Right cardiac atrium (tissue), 5 donors: ENCODE data around the gene STK36. TPM values are rescaled to one million over a fixed set of nuclear protein-coding genes. Genes with fewer than 3 reads are reported as not detected.
"Not testable (repeated sequence)": the region's sequence is repeated elsewhere in the genome, so short reads cannot be mapped to it uniquely, and the experiment has no call there.

ENCODE experiments used
- ATAC-seq, 2 donors: fragments of 200-7000 bp; cut with Tn5 transposase; one replicate each; pipeline versions ENCODE4 v1.8.0 to v1.9.1; 2020; ENCODE audit warnings: moderate library complexity in 2 of 2, mild to moderate bottlenecking in 1 of 2
- DNase-seq, 3 donors: peaks; one replicate each; pipeline ENCODE4 v3.0.0-alpha.2; 2020
- H3K27ac ChIP-seq: one replicate; pipeline ENCODE4 v1.5.1; 2013; ENCODE audit warnings: mild to moderate bottlenecking, low read length, control low read depth, moderate library complexity
- H3K27me3 ChIP-seq: one replicate; pipeline ENCODE4 v1.6.1; 2013; ENCODE audit not compliant: control insufficient read depth, insufficient read depth
- H3K4me1 ChIP-seq: one replicate; pipeline ENCODE4 v1.6.1; 2013; ENCODE audit warnings: low read length; ENCODE audit not compliant: control insufficient read depth, insufficient read depth
- H3K4me3 ChIP-seq: one replicate; pipeline ENCODE4 v1.5.1; 2013; ENCODE audit warnings: low read length, control low read depth
- H3K9me3 ChIP-seq: one replicate; pipeline ENCODE4 v1.6.1; 2013; ENCODE audit warnings: low read length; ENCODE audit not compliant: control insufficient read depth
- WGBS: extraction: QIAGEN DNeasy Blood & Tissue Kit; methylation state at CpG from one replicate; pipeline ENCODE4 v1.1.7; 2013; 5-methylcytosine and 5-hydroxymethylcytosine counted together
- intact Hi-C, 4 donors: fragments of 100-400 bp; cut with DNase I; formaldehyde crosslinking; loops; one replicate each; pipeline versions ENCODE4 v1.11.0 to v1.14.0; 2022 to 2023
- polyA plus RNA-seq: library from polyadenylated mRNA; stranded (reverse); fragments of 200-250 nt; gene quantifications from one replicate; pipeline ENCODE4 v1.2.3, GENCODE V29; 2013
- total RNA-seq, 4 donors: library from RNA; stranded (reverse); fragmentation: NEBNext Ultra II Directional; extraction: Animal tissue kit (Norgen Biotek cat#: 25700); gene quantifications; one replicate each; pipeline ENCODE4 v1.2.1, GENCODE V29; 2021
- donor health status: healthy with polysubstance abuse.
- donor health status: DM: no; HTN: yes; CAD: no.
- donor health status: DM: no; HTN: no; CAD: no.
- donor health status: DM: no; HTN: yes; CAD: no; lungs with severe emphysema.
- donor health status: DM: yes; HTN: yes; CAD: no.

The STK36 gene
- total and polyA plus RNA-seq, 5 donors: 8.3 to 11.2 (median 9.7) TPM

- Histone ChIP-seq H3K4me3 (no peak overlapping the region), H3K4me1 (no peaks in the 10 kb centered on the region), H3K27ac (no peak overlapping the region), H3K27me3 (no peaks in the 10 kb centered on the region), H3K9me3 (no peaks in the 10 kb centered on the region)
- WGBS: 84% methylated on average over 10 of the region's 10 CpGs
- ATAC-seq (no peak), DNase-seq (no peak)
- intact Hi-C loops: no loop called here
Observed at GRCh38 chr2:218662827-218663226, 9.1 kb upstream of the STK36 start.

GRCh38 chr2:218663901-218664300, 8.0 kb upstream of the STK36 start:
- Histone ChIP-seq H3K27ac (no peak overlapping the region), H3K27me3 (no peaks in the 10 kb centered on the region), H3K9me3 (no peaks in the 10 kb centered on the region), H3K4me1 (no peaks in the 10 kb centered on the region), H3K4me3 (no peak overlapping the region)
- whole genome bisulfite sequencing: 87% methylated on average over 15 of the region's 15 CpGs
- ATAC-seq: no peak
- intact Hi-C loops: no loop called here
- DNase-seq: no peak

GRCh38 chr2:218664653-218665052, 7.2 kb upstream of the STK36 start:
- DNase-seq (no peak), ATAC-seq (no peak)
- over 99% methylated on average over 7 of the region's 7 CpGs for WGBS
- no peak overlapping the region for H3K27ac ChIP-seq
- H3K4me3 ChIP-seq: no peak overlapping the region
- intact Hi-C loops: no loop called here
- H3K27me3 ChIP-seq: no peaks in the 10 kb centered on the region
- no peaks in the 10 kb centered on the region for H3K4me1 ChIP-seq
- H3K9me3 ChIP-seq: no peaks in the 10 kb centered on the region

DNA sequence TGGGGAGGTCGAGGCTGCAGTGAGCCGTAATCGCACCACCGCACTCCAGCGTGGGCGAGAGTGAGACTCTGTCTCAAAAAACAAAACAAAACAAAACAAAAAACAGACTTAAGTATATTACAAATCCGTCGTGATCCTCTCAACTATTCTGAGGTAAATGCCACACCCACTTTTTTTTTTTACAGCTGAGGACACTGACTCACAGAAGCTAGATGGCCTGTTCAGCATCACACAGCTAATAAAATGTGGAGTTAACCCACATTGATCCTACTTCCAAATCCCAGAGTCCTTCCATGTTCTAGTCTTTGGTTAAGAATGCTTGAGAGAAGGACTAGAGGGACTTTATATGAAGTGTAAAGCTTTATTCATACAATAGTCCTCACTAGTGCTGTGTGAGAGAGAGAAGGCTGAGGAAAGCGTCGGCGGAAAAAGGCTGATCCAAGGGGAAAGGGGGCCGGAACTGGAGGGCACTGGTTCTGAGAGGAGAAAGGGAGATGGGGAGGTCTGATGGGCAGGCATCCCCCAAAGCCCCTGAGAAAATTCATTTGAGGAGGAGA, 711 bp upstream of the STK36 start:
- ATAC-seq (peak in 1 of 2 donors; percentile 3), DNase-seq (no peak)
- peak overlapping the region; percentile 73 for H3K27ac ChIP-seq
- peak overlapping the region; percentile 79 for H3K4me3 ChIP-seq
- no peaks in the 10 kb centered on the region for H3K4me1 ChIP-seq
- WGBS: 43% methylated on average over 12 of the region's 12 CpGs
- no peaks in the 10 kb centered on the region for H3K9me3 ChIP-seq
- intact Hi-C loops: no loop called here
- H3K27me3 ChIP-seq: no peaks in the 10 kb centered on the region

- Histone ChIP-seq H3K27me3 (no peaks in the 10 kb centered on the region), H3K27ac (no peak overlapping the region), H3K4me3 (no peak overlapping the region), H3K9me3 (no peaks in the 10 kb centered on the region), H3K4me1 (no peaks in the 10 kb centered on the region)
- 64% methylated on average over 4 of the region's 4 CpGs for WGBS
- ATAC-seq (peak; percentile 36 to 47), DNase-seq (no peak)
- intact Hi-C loops: no loop called here
Observed at GRCh38 chr2:218679119-218679518, 7.2 kb downstream of the STK36 start.

DNA sequence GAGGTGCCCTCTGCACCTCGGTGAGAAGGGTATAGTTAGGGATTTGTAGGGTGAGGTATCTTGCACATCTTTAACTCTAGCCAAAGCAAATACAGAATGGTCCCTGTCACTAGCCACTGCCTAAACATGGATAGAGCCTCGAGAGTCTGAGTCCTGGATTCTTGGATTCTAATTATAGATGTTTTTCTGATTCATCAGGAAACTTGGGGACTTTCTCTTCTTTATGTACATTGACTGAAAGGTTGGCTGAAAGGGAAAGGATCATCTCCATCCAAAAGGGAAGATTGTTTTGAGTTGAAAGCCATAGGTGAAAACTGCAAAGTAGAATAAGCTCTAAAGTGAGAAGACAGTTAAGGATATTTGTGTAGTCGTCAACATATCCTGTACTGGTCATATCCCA, 8.2 kb downstream of the STK36 start:
- no peak for DNase-seq
- no peak for ATAC-seq
- Histone ChIP-seq H3K27ac (no peak overlapping the region), H3K9me3 (no peaks in the 10 kb centered on the region), H3K4me3 (no peak overlapping the region), H3K4me1 (no peaks in the 10 kb centered on the region), H3K27me3 (no peaks in the 10 kb centered on the region)
- intact Hi-C loops: no loop called here
- WGBS: 81% methylated on average over 3 of the region's 3 CpGs

- H3K4me3 ChIP-seq, H3K9me3 ChIP-seq, H3K4me1 ChIP-seq, H3K27me3 ChIP-seq, H3K27ac ChIP-seq, intact Hi-C loops: not testable (repeated sequence)
- WGBS: 22% methylated on average over 5 of the region's 5 CpGs
- DNase-seq (peak in 1 of 3 donors; percentile 37), ATAC-seq (peak; percentile 87 to 93)
Observed at GRCh38 chr2:218687400-218688060, 15.6 kb downstream of the STK36 start.

GRCh38 chr2:218691234-218691633, 19.3 kb downstream of the STK36 start:
- Histone ChIP-seq H3K4me3 (no peak overlapping the region), H3K9me3 (no peaks in the 10 kb centered on the region), H3K27me3 (no peaks in the 10 kb centered on the region), H3K4me1 (no peaks in the 10 kb centered on the region), H3K27ac (no peak overlapping the region)
- intact Hi-C loops: no loop called here
- ATAC-seq (no peak), DNase-seq (no peak)

DNA sequence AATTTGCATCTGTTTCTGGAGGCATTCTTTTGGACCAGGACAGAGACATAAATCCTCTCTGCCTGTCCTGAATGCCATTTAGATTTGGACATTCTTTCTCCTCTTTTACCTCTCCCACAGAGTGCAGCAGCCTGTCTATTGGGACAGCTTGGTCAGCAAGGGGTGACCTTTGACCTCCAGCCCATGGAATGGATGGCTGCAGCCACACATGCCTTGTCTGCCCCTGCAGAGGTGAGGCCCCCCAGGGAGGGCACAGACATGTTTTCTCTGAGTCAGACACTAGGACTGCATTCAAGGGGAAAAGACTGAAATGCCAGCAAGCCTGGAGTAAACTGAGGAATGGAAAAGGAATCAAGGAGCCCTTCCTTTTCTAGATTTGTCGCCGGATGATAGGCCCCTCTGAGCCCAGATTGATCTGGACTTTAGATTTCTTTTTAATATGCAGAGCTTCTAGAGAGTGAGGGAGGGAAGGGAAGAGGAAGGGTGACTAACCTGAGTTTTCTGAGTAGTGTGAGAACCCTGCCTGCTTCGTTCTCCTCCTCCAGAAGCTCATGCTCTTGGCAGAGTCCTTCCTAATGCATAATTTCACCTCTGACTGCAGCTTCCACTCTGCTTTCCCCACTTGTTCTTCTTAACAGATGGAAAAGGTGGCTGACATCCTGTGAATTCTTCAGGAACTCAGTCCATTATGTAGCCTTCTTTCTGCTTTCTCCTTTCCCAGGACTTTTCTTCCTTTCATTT, 22.7 kb downstream of the STK36 start:
- H3K27ac ChIP-seq: no peak overlapping the region
- H3K9me3 ChIP-seq: no peaks in the 10 kb centered on the region
- WGBS: 90% methylated on average over 3 of the region's 3 CpGs
- DNase-seq: no peak
- ATAC-seq: no peak
- H3K27me3 ChIP-seq: no peaks in the 10 kb centered on the region
- H3K4me3 ChIP-seq: no peak overlapping the region
- intact Hi-C loops: no loop called here
- no peaks in the 10 kb centered on the region for H3K4me1 ChIP-seq

- WGBS: 94% methylated on average over 8 of the region's 8 CpGs
- no peaks in the 10 kb centered on the region for H3K4me1 ChIP-seq
- no peaks in the 10 kb centered on the region for H3K27me3 ChIP-seq
- no peaks in the 10 kb centered on the region for H3K9me3 ChIP-seq
- H3K4me3 ChIP-seq: no peak overlapping the region
- intact Hi-C loops: no loop called here
- DNase-seq: no peak
- no peak for ATAC-seq
- no peak overlapping the region for H3K27ac ChIP-seq
Observed at GRCh38 chr2:218698885-218699284, 27.0 kb downstream of the STK36 start.

GRCh38 chr2:218701806-218702205, 29.9 kb downstream of the STK36 start:
- intact Hi-C loops: no loop called here
- DNase-seq (no peak), ATAC-seq (no peak)
- no peaks in the 10 kb centered on the region for H3K4me1 ChIP-seq
- no peak overlapping the region for H3K4me3 ChIP-seq
- no peaks in the 10 kb centered on the region for H3K27me3 ChIP-seq
- H3K9me3 ChIP-seq: no peaks in the 10 kb centered on the region
- 88% methylated on average over 2 of the region's 2 CpGs for WGBS
- no peak overlapping the region for H3K27ac ChIP-seq
